Caco-2 (cell line): Measurements from ENCODE around the gene AHNAK. TPM values are rescaled to one million over a fixed set of nuclear protein-coding genes. Genes with fewer than 3 reads are reported as not detected.

Source experiments
- BruUV-seq: library from RNA; stranded (reverse); fragments of 400-500 nt; replicated peaks from 2 replicates; lab custom pipeline; 2021; lab: Mats Ljungman, UMichigan
- CTCF ChIA-PET: fragments of 300-600 bp; sonication (Branson Sonifier 250); formaldehyde crosslinking; loops from one replicate; lab custom pipeline; 2022; ENCODE audit warnings: antibody characterized with exemption; lab: Charles Lee
- POLR2A ChIA-PET: fragments of 300-600 bp; sonication (Branson Sonifier 250); formaldehyde crosslinking; loops from one replicate; lab custom pipeline; 2022; ENCODE audit warnings: antibody characterized with exemption; lab: Charles Lee
- DNase-seq, 2 experiments: peaks; one replicate each; pipeline versions ENCODE4 v3.0.0 to v3.0.0-alpha.2; 2020 to 2022
- H3K27me3 ChIP-seq: replicated peaks from 2 replicates; pipeline ENCODE4 v1.6.0; 2011; ENCODE audit warnings: low read length; ENCODE audit not compliant: control insufficient read depth, insufficient read depth
- H3K36me3 ChIP-seq: 2 replicates; pipeline ENCODE4 v1.5.1; 2011; ENCODE audit warnings: low read length; ENCODE audit not compliant: control insufficient read depth, insufficient read depth
- H3K4me1 ChIP-seq: fragments of 250-450 bp; sonication (Bioruptor Pico); 2 replicates; pipeline ENCODE4 v1.5.1; 2020; ENCODE audit warnings: mild to moderate bottlenecking
- H3K4me3 ChIP-seq: 2 replicates; pipeline ENCODE4 v1.5.1; 2011; ENCODE audit warnings: low read depth, mild to moderate bottlenecking, control low read depth, low read length
- H3K9me3 ChIP-seq: fragments of 250-450 bp; sonication (Bioruptor Pico); 2 replicates; pipeline ENCODE4 v1.5.1; 2020; ENCODE audit warnings: mild to moderate bottlenecking, moderate library complexity
- H3K27ac Mint-ChIP-seq: one replicate; pipeline ENCODE4 v1.8.0; 2022; ENCODE audit warnings: mixed read lengths; ENCODE audit not compliant: unreplicated experiment
- H3K27me3 Mint-ChIP-seq: one replicate; pipeline ENCODE4 v1.8.0; 2022; ENCODE audit warnings: mixed read lengths; ENCODE audit not compliant: insufficient read depth, unreplicated experiment
- H3K36me3 Mint-ChIP-seq: one replicate; pipeline ENCODE4 v1.8.0; 2022; ENCODE audit warnings: mild to moderate bottlenecking, mixed read lengths; ENCODE audit not compliant: insufficient read depth, unreplicated experiment
- H3K4me1 Mint-ChIP-seq: one replicate; pipeline ENCODE4 v1.8.0; 2022; ENCODE audit warnings: low read depth, mixed read lengths; ENCODE audit not compliant: unreplicated experiment
- H3K4me3 Mint-ChIP-seq: one replicate; pipeline ENCODE4 v1.8.0; 2022; ENCODE audit warnings: mild to moderate bottlenecking, moderate library complexity, mixed read lengths; ENCODE audit not compliant: unreplicated experiment
- H3K9me3 Mint-ChIP-seq: one replicate; pipeline ENCODE4 v1.8.0; 2022; ENCODE audit warnings: mixed read lengths; ENCODE audit not compliant: unreplicated experiment
- intact Hi-C: fragments of 100-400 bp; cut with micrococcal nuclease; formaldehyde crosslinking; loops from one replicate; pipeline ENCODE4 v1.10.0; 2022; ENCODE audit not compliant: unreplicated experiment
- total RNA-seq: library from RNA; stranded (reverse); gene quantifications from 2 replicates; pipeline ENCODE4 v1.2.3, GENCODE V29; 2022
- TF ChIP-seq, protein P1 (sequence below), 2 experiments: fragments of 200-600 bp in 1 of 2; IDR thresholded peaks; 1 replicate in 1 of 2; 2 replicates in 1 of 2; pipeline versions ENCODE4 v1.5.1 to v1.8.0; 2011 to 2022; ENCODE audit warnings: antibody characterized with exemption in 1 of 2, control low read depth in 1 of 2, inconsistent platforms in 1 of 2, low read depth in 1 of 2, low read length in 1 of 2, mild to moderate bottlenecking in 1 of 2, moderate library complexity in 1 of 2; ENCODE audit not compliant: insufficient read depth in 1 of 2, severe bottlenecking in 1 of 2, unreplicated experiment in 1 of 2

AHNAK gene
- total RNA-seq, 1 experiment from 2014 or later: 312 TPM

DNA sequence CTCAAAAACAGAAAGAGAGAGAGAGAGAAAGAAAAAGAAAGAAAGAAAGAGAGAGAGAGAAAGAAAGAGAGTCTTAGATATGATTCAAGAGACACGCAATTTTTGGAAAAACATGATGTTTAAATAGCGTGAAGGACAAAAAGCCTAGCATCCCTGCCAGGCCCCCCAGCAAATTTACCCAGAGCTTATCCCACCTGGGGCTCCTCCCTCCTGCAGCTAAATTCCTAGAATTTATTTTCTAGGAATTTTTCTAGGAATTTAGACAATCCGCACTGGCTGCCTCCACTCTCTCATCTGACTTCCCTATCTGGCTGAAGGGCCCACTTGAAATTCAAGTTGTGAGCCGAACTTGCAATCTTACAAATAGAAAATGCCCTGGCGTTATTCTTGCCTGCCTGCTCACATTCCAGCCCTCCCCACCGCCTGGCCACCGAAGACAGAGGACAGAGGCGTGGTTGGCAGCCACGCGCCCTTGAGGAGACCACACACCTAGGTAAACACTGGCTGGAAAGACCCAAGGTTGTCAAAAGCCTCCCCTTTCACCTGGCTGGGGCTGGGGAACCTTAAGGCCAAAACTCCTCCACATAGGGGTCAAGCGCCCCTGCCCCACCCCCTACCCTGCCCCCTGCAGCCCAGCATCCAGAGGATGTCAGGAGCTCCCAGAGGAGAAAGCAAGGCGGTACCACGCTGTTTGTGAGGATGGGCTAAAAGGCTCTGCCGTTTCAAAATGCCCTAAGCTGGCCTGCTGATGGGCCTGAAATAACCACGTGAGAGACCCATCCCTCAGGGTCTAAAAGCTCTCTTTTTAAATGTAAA is 42.2 kb downstream of the AHNAK start:
- peak overlapping the region; percentile 74 for H3K27ac Mint-ChIP-seq
- Histone ChIP-seq H3K4me3 (no peak overlapping the region), H3K4me1 (peaks cover 87% of the 10 kb centered on the region), H3K36me3 (no peaks in the 10 kb centered on the region), H3K9me3 (no peaks in the 10 kb centered on the region; the same call in 1 of the 2 replicates), H3K27me3 (no peaks in the 10 kb centered on the region)
- H3K36me3 Mint-ChIP-seq: peaks cover 5% of the 10 kb centered on the region
- TF ChIP-seq, protein P1, sequence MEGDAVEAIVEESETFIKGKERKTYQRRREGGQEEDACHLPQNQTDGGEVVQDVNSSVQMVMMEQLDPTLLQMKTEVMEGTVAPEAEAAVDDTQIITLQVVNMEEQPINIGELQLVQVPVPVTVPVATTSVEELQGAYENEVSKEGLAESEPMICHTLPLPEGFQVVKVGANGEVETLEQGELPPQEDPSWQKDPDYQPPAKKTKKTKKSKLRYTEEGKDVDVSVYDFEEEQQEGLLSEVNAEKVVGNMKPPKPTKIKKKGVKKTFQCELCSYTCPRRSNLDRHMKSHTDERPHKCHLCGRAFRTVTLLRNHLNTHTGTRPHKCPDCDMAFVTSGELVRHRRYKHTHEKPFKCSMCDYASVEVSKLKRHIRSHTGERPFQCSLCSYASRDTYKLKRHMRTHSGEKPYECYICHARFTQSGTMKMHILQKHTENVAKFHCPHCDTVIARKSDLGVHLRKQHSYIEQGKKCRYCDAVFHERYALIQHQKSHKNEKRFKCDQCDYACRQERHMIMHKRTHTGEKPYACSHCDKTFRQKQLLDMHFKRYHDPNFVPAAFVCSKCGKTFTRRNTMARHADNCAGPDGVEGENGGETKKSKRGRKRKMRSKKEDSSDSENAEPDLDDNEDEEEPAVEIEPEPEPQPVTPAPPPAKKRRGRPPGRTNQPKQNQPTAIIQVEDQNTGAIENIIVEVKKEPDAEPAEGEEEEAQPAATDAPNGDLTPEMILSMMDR (IDR thresholded peaks at IDR 0.05; ENCODE audit: insufficient read depth in 1 of 2, low read depth in 1 of 2, low read length in 1 of 2, severe bottlenecking in 1 of 2, unreplicated experiment in 1 of 2): no peak
- no TSS peak for BruUV-seq
- DNase-seq: peak; percentile 77 to 78
- intact Hi-C loops: loop anchor here (2.0 kb wide), 1 partner anchor 24 kb away; no protein-coding TSS in a partner anchor
- H3K4me1 Mint-ChIP-seq: peaks cover 63% of the 10 kb centered on the region
- no peaks in the 10 kb centered on the region for H3K9me3 Mint-ChIP-seq
- POLR2A ChIA-PET: interaction anchor here (0.6 kb wide), 3 partner anchors 42 to 612 kb away, joined by 4 to 8 read pairs (median 5); partner anchors contain the start of gene AHNAK
- H3K4me3 Mint-ChIP-seq: peak overlapping the region; percentile 4
- H3K27me3 Mint-ChIP-seq: no peaks in the 10 kb centered on the region
- CTCF ChIA-PET: interaction anchor here (0.6 to 3.3 kb wide), 6 partner anchors 20 to 81 kb away, joined by 3 to 18 read pairs (median 5); no protein-coding TSS in a partner anchor

DNA sequence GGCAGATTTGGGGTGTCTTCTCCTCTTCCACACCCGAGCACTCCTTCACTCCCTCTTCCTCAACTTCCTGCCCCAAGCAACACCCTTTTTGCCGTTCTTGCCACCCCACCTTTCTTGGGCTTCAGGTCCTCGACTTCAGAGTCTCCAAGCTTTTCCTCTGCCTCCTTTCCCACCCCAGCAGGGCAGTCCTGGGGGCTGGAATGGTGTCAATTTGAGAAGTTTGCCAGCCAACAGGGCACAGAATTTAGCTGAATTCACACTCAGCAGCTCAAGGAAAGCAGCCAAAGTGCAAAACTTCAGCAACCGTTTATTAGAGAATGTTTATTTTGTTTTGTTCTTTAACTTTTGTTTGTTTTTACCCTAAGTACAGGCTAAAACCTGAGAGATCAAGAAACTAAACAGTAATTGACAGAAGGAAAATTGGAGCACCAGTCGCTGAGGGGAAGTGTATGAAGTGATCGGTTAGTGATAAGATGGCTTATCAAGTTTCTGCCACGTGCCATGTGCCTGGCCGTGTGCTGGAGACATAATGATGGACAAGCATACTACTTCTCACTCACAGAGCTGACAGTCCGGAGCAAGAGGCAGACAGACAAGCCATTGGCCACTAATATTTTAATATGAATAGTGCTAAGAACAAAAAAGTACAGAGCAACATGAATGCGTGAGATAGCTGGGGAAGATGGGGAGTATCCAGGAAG is 44.4 kb downstream of the AHNAK start:
- Histone ChIP-seq H3K9me3 (no peaks in the 10 kb centered on the region; the same call in 1 of the 2 replicates), H3K4me1 (peaks cover 74% of the 10 kb centered on the region), H3K36me3 (no peaks in the 10 kb centered on the region), H3K27me3 (no peaks in the 10 kb centered on the region), H3K4me3 (no peak overlapping the region)
- Mint-ChIP-seq H3K9me3 (no peaks in the 10 kb centered on the region), H3K27me3 (no peaks in the 10 kb centered on the region), H3K27ac (peak overlapping the region; percentile 36), H3K36me3 (peaks cover 6% of the 10 kb centered on the region), H3K4me1 (peaks cover 58% of the 10 kb centered on the region), H3K4me3 (no peak overlapping the region)
- BruUV-seq: no TSS peak
- intact Hi-C loops: no loop called here
- no peak for DNase-seq
- ChIA-PET CTCF (interaction anchor here (1.0 to 1.1 kb wide), 2 partner anchors 41 to 58 kb away, joined by 3 read pairs; no protein-coding TSS in a partner anchor), POLR2A (no interaction called here)
- TF ChIP-seq, protein P1 (IDR thresholded peaks at IDR 0.05; ENCODE audit: insufficient read depth in 1 of 2, low read depth in 1 of 2, low read length in 1 of 2, severe bottlenecking in 1 of 2, unreplicated experiment in 1 of 2): no peak

DNA sequence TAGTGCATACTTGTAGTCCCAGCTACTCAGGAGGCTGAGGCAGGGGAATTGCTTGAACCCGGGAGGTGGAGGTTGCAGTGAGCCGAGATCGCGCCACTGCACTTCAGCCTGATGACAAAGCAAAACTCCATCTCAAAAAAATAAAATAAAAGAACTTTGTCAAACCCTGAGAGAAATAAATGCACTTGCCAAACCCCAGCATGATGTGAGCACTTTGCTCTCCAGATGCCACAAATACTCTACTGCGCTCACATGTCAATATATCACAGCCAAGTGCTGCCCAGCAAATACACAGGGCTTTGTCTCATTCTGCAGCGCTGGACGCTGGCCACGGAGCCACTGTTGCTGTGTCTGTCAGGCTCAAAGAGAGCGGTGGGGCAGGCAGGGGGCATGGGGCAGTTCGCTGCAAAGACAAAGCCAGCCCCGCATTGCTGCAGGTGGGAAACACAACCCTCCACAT is 45.1 kb downstream of the AHNAK start:
- H3K36me3 ChIP-seq: no peaks in the 10 kb centered on the region
- Mint-ChIP-seq H3K4me1 (peaks cover 59% of the 10 kb centered on the region), H3K4me3 (no peak overlapping the region), H3K27me3 (no peaks in the 10 kb centered on the region), H3K36me3 (peaks cover 12% of the 10 kb centered on the region), H3K27ac (peak overlapping the region; percentile 36), H3K9me3 (no peaks in the 10 kb centered on the region)
- H3K4me1 ChIP-seq: peaks cover 74% of the 10 kb centered on the region
- CTCF ChIA-PET: interaction anchor here (1.3 kb wide), 1 partner anchor 105 kb away, joined by 3 read pairs; no protein-coding TSS in a partner anchor
- intact Hi-C loops: loop anchor here (2.0 kb wide), 1 partner anchor 13 kb away; no protein-coding TSS in a partner anchor
- TF ChIP-seq, protein P1 (IDR thresholded peaks at IDR 0.05; ENCODE audit: insufficient read depth in 1 of 2, low read depth in 1 of 2, low read length in 1 of 2, severe bottlenecking in 1 of 2, unreplicated experiment in 1 of 2): no peak
- no TSS peak for BruUV-seq
- no peaks in the 10 kb centered on the region; the same call in 1 of the 2 replicates for H3K9me3 ChIP-seq
- no peak overlapping the region for H3K4me3 ChIP-seq
- no peaks in the 10 kb centered on the region for H3K27me3 ChIP-seq
- DNase-seq: no peak
- POLR2A ChIA-PET: no interaction called here
